AG08395 (cell line): ENCODE results near the gene MTG2.
"Not testable (repeated sequence)": the region's sequence is repeated elsewhere in the genome, so short reads cannot be mapped to it uniquely, and the experiment has no call there.

ENCODE experiments used
- DNase-seq: peaks from one replicate; pipeline ENCODE4 v3.0.0; 2012; ENCODE audit warnings: mixed read lengths, low spot score

Gene MTG2

DNA sequence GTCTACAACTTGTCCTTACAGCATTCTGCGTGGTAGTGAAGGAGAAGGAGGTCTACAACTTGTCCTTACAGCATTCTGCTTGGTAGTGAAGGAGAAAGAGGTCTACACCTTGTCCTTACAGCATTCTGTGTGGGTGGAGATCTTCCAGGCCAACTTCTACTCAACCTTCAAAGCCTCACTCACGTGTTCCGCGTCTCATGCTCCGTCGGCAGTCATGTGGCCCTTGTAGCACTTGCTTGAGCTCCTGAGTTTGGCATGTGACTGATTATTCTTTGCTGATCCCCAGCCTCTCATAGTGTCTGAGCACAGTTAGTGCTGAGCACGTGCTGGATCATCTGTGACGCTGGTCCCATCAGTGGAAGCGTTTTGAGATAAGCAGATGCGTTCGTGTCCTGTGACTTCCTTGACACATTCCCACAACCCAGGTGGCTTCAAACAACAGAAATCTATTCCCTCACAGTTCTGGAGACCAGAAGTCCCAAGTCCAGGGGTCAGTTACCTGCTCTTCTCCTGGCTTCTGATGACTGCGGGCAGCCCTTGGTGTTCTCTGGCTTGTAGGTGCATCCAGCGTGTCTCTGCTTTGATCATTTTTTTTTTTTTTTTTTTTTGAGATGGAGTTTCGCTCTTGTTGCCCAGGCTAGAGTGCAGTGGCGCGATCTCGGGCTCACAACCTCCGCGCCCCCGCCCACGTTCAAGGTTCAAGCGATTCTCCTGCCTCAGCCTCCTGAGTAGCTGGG, 36.6 kb upstream of the MTG2 start:
- no peak for DNase-seq

DNA sequence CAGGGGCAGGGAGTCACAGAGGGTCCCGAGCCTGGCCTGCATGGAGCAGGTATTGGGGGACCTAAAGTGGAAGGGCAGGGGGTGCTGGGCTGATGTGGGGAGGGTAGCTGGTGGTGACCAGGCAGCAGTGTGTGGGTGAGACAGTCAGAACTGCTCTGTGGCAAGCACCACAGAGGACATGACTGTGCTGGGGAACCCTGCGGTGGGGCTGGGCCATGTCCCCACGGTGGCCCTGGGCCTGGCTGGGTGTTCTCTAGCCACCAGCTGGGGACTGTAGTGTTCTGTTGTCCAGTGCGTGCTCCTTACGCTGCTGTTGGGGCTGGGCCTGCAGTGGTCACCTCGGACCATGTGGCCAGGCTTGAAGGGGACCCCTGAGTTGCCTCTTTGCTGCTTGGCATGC, 35.7 kb upstream of the MTG2 start:
- DNase-seq: no peak

GRCh38 chr20:62147528-62147927, 35.3 kb upstream of the MTG2 start:
- no peak for DNase-seq

GRCh38 chr20:62148383-62148782, 34.4 kb upstream of the MTG2 start:
- not testable (repeated sequence) for DNase-seq

GRCh38 chr20:62148908-62149314, 33.9 kb upstream of the MTG2 start:
- no peak for DNase-seq

DNA sequence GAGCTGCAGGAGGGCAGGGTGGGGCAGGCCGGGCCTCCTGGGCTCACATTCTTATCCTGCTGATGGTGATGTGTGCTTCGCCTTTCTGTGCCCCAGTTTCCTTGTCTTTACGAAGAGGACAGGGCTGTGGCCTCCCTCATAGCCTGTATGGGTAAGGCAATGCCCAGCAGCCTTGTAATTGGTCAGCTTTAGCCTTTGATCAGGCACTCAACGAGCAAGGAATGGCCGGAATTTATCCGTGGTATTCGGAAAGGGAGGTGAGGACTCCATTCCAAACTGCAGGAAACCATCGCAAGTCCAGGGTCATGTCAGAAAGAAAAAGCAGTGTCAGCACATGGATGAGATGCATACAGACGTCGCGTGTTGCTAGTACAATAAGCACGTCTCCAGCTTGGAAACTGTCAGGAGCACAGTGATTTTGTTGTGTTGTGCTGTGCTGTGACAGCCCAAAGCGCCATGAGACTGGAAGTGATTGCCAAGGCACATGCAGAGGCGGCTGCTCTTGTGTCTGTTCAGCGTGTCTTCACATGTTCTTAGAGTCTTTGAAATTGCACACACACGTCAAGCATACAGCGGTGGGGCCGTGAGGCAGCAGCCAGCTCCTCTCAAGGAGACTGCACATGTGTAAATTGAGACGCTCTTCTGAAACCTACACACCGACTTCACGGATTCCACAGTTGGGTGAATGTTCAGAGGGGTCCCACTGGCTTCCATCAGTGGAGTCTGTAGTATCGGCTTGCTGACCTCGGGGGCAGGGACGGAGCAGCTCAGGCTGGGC, 33.1 kb upstream of the MTG2 start:
- no peak for DNase-seq

DNA sequence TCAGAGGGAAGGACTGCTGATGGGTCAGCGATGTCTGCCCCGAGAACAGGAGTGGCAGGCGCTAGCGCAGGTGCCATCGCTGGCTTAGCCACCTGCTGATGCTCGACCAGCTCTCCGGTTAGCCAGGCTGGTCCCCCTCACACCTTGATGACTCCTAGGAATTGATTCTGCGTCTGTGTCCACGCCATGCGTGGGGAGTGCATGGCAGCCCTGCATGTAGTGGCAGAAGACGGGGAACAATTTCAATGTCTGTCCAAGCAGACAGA, 32.6 kb upstream of the MTG2 start:
- no peak for DNase-seq

DNA sequence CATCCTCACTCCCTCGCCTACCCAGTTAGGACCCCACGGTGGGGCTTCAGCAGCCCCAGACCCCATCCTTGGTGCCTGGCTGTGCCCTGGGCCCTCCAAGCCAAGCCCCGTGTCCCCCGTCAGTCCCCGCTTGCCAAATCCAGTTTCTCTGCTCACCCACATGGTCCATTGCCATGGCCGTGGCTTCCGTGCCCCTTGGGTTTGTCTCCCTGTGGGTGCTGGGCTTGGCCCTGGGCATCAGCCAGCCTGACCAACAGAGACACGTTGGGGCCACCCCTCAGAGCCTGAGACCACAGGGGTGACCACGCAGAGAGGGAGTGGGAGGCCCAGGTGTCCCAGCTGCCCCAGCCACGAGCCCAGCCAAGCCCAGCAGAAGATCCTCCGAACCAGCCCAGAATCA, 31.6 kb upstream of the MTG2 start:
- no peak for DNase-seq

- DNase-seq: no peak
Observed at GRCh38 chr20:62151835-62152364, 30.9 kb upstream of the MTG2 start.

DNA sequence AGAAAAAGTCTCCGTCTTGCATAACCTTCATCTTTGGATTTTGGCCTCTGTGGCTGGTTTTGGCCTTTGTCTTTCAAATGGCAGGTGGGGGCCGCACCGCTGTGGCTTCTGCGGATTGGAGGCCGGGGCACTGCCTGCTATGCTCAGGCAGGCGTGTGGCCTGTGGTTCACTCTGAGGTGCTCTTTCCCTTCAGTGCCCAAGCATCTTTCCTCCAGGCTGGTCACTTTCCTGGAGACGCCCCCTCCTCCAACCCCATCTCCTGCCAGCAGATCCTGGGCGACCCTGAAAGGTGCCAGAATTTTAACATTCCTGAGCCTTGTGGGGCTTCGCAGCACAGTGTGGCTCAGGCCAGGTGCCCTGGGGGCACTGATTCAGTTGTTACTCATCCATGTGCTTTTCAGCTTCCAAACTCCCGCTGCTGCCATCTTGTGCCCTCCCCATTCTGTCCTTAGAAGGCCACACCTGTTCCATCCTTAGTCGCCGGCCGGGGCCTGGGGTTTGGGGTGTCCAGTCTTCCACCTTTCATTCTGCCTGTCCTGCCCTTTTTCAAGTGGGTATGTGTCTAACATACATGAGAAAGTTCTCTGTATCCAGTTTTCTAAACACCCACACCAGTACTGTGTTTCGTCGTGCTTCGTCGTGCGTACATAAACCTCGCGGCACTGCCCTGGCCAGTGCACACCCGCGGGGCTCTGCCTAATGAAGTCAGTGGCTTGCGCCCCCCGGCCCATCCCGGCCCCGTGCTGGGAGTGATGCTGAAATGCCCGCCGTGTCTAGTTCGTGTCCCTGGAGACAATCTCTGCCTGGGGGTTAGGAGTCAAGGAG, 27.2 kb upstream of the MTG2 start:
- no peak for DNase-seq

- DNase-seq: no peak
Observed at GRCh38 chr20:62156254-62156556, 26.6 kb upstream of the MTG2 start.

GRCh38 chr20:62156592-62157386, 26.0 kb upstream of the MTG2 start:
- peak; percentile 78 for DNase-seq

DNA sequence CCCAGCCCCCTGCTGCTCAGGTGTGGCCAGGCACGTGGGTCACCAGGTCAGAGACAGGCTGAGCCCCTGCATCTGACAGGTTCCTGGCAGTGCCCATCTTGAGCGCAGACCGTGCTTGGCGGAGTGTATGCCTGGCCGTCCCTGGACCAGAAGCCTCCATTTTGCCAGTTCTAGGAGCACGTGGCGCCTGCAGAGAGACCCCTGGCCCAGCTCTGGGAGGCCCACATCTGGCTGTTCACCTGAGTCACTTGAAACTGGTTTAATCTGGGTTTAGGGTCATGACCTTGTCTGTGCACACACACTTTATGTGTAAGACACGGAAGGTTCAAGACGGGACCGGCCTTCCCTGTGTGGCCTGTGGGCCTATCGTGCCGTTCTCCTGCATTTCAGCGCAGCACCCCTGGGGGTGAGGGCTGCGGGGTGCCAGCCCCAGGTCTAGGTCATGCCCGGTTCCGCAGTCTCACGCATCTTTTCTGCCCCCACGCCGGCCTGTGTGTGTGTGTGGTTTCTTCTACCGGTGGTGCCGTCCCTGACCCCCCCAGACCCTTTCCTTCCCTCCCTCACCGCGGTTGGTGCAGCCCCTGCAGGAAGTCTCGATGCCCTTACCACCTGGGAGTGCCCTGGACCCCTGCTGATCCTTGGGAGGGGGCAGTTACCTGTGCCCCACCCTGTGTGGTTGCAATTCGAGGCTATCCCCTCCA, 25.3 kb upstream of the MTG2 start:
- DNase-seq: no peak

DNA sequence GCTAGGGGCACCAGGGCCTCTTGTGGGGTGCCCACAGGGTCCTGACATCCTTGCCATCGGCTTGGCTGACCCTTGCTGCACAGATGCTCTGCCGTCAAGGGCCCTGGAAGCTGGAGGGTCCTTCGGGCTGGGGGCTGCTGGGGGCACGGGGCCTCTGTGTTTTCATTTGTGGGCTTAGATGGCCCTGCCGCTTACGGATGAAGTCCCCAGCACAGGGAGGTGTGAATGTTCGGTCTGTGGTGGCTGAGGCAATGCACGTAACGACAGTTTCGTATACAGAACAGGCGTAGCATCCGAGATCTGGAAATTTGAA, 24.8 kb upstream of the MTG2 start:
- no peak for DNase-seq

- DNase-seq: no peak
Observed at GRCh38 chr20:62158541-62158940, 24.3 kb upstream of the MTG2 start.

DNA sequence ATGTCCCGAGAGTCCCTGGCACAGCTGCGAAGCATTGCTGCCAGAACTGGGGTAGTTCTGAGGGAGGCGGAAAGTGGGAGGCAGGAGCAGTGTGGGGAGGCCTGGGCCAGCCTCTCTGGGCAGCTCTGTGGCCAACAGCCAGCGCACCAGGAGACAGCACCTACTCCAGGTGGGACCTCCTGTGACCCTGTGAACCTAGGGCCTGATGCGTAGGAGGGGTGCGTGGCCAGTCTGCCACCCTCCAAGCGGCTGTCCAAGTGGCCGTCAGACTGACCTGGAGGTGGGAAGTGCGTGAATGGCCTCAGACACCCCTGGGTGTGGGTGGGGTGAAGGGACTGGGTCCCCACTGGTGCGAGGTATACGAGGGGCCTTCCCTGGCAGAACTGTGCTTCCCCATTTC, 23.8 kb upstream of the MTG2 start:
- no peak for DNase-seq

GRCh38 chr20:62159839-62160238, 23.0 kb upstream of the MTG2 start:
- DNase-seq: peak; percentile 24

DNA sequence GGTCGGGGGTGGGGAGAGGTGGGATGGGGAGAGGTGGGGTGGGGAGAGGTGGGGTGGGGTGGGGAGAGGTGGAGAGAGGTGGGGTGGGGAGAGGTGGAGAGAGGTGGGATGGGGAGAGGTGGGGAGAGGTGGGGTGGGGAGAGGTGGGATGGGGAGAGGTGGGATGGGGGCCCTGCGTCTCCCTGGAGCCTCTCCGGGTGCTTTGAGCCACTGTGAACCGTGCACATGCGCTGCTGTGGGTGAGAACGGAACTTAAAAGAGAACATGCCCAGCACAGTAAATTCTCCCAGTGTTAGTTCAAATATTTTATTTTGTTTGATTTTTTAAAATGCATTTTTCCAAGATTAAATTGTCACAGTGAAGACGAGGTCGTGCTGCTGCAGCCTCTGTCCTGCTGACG, 22.6 kb upstream of the MTG2 start:
- DNase-seq: no peak

DNA sequence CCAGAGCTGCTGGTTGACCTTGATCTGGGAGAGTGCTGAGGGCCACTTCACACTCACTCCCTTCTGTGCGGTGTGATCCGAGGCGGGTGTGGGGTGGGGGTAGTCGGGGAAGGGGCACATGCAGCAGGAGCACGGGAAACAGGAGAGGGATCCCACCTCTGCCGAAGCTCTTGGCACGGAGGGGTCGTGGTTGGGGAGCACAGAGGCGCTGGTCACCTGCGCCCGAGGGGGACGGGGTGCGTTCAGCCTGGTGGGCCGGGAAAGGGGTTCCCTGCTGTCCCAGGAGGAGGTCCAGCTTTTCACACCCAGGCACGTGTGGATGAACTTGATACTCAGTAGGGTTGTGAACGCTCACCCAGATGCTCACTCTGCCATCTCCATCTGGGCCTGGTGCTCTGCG, 22.0 kb upstream of the MTG2 start:
- no peak for DNase-seq

DNA sequence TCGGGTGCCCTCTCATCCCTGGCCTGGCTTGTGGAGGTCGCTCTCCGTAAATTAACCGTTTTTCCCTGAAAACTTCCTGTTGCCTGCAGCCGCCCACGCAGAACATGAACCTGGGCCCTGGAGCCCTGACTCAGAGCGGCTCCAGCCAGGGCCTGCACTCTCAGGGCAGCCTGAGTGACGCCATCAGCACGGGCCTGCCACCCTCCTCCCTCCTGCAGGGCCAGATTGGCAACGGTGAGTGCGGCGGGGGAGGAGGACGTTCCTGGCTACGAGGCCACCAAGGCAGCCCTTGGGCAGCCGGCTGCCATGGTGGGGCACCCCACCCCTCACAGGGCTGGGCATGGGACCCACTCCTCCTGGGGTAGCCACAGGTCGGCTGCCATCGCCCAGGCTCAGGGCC, 21.5 kb upstream of the MTG2 start:
- DNase-seq: no peak

DNA sequence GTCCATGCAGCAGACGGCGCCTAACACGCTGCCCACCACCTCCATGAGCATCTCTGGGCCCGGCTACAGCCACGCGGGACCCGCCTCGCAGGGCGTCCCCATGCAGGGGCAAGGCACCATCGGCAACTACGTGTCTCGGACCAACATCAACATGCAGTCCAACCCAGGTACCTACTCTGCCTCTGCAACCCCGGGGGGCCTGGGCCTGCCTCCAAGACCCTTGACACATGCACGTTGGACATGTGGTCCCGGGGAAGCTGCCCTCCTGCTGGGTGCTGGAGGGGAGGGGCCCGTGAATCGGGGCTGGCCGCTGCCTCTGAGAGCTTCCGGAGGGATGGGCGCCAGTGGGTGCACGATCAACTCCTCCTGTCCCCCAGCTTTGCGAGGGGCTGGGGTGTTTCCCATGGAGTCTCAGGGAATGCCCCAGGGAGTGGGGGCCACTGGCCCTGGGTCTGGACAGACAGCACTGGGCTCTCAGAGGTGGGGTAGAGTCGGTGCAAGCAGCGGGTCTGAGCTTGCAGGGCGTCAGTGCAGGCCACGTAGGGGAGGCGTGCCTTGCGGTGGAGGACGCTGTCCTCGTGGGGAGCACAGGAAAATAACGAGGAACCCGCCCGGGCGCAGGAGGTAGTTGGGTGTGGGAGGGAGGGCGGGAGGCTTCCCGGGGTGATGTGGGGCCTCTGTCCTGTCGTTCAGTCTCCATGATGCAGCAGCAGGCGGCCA, 19.9 kb upstream of the MTG2 start:
- DNase-seq: no peak
